SKM-1 (cell line): ENCODE measurements around the gene SH2D6.
"Not testable (repeated sequence)": the region's sequence is repeated elsewhere in the genome, so short reads cannot be mapped to it uniquely, and the experiment has no call there.

Source experiments
- DNase-seq: peaks from one replicate; lab custom pipeline; 2025; ENCODE audit not compliant: unreplicated experiment; lab: John Stamatoyannopoulos, UW

Gene SH2D6

DNA sequence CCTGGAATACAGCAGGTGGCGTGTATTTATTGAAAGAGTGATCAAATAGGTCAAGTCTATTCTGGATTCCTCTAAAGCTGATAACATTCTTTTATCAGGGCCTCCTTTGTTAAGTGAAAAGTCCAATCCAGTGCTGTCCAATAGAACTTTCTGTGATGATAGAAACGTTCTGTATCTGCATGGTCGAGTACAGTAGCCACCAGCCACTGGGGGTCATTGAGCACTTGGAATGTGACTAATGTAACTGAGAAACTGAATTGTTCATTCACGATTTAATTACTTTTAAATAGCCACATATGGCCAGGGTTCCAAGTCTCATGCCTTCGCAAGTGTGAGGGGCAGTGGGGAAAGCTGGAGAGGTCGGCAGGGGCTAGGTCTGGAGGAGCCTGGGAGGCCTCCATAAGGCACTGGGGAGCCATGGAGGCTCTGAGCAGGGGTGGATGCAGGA is 20.5 kb downstream of the SH2D6 start:
- no peak for DNase-seq

DNA sequence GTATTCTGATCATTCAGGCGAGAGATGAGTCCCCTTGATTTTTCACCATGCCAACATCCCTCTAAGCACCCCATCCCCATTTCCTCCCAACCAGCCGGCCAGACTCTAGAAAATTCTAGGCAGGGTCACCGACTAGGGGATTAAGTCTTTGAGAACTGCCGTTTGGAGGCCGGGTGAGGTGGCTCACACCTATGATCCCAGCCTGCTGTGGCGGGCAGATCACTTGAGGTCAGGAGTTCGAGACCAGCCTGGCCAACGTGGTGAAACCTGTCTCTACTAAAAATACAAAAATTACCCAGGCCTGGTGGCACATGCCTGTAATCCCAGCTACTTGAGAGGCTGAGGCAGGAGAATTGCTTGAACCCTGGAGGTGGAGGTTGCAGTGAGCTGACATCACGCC is 21.1 kb downstream of the SH2D6 start:
- not testable (repeated sequence) for DNase-seq

DNA sequence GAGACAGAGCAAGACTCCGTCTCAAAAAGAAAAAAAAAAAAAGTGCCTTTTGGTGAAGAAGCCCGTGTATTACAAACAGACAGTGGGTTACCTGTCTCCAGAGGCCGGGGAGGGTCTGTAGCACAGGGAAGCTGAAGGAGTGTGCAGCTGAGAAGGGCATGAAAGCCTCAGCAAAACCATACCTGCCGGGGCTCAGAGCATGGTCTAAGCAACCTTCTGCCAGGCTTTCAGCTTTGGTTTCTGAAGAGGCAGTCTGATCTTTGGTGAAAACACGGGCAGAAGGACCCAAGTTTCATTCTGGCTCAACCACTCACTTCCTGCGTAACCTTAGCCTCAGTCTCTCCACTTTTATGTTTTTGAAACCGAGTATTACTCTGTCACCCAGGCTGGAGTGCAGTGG is 21.5 kb downstream of the SH2D6 start:
- DNase-seq = no peak

DNA sequence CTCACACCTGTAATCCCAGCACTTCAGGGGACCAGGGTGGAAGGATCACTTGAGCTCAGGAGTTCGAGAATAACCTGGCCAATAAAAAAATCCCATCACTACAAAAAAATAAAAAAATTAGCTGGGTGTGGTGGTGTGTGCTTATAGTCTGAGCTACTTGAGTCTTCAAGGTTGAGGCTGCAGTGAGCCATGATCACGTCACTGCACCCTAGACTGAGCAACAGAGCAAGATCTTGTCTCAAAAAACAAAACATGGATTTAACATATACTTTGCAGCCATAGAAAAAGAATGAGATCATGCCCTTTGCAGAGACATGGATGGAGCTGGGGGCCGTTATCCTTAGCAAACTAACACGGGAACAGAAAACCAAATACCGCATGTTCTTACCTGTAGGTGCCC is 22.2 kb downstream of the SH2D6 start:
- no peak for DNase-seq

DNA sequence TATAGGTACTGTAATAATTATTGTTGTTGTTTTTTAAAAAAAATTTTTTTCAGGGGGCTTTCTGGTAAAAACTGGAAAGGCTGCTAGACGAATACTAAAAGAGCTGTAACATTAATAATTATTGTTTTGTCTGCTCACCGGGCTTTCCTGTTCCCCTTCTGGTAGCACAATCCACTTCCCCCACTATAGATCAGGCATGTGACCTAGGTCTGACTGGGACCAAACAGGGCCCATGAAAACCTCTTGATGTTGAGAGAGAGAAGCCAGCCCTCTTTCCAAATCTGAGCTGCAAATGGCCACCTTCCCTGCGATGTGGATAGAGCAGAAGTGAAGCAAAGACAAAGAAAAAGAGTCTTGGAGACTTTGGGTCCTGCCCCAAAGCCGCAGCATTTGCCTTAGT is 23.4 kb downstream of the SH2D6 start:
- DNase-seq = no peak

DNA sequence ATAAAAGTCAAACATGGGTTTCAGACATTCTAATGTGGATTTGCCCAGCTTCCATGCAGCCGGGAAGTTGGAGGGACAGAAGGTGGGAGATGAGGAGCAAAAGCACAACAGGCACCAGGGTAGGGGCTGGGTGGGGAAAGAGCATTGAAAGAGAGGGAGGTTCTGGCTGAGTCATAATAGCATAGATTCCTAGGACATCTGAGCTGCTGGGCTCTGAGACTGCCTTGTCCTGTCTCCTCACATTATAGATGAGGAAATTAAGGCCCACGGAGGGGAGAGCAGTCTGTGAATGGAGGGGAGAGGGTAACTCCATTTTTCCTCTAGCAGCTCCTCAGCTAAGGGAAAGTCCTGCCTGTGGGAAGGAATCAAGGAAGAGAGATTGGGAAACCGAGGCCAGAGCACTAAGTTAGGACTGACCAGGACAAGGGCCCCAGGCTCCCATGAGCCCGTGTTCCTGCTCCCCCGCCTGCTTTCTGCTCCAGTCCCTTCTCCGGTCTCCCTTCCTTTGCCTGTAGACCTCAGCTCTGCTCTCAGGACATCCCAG is 26.2 kb downstream of the SH2D6 start:
- DNase-seq = no peak

DNA sequence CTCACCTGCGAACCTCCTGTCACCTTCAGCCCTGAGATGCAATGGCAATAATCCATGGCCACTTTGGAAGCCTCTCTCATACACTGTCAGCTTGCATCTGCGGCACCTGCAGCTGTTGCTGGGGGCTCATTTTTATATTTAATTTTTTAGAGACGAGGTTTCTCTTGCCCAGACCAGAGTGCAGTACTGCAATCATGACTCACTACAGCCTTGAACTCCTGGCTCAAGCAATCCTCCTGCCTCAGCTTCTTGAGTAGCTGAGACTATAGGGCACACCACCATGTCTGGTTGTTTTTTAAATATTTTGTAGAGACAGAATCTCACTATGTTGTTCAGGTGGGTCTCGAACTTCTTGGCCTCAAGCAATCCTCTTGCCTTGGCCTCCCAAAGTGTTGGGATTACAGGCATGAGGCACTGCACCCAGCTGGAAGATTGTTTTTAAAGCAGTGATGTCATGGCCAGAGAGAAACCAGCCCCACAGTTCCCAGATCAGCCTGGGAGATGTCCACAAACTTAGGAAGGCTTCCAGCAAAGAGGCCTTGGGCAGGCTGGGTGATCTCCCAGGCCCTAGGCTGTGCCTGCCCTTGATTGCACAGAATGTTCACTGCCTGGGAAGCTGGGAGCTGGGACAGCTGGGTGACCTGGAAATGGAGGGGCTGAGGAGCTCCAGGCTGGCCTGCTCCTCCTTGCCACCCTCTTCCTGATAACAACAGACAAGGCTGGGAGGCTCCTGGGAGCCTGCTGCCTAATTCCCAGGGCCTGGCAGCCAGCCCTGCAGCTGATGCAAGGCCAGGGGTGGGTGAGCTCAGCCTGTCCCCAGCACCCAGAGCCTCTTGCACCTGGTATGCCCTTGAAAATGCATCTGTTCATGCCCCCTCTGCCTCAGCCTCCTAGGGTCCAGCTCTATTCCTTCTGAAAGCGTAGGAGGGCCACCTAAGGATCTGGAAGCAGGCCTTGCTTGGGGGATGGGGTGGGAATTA is 27.1 kb downstream of the SH2D6 start:
- no peak for DNase-seq

DNA sequence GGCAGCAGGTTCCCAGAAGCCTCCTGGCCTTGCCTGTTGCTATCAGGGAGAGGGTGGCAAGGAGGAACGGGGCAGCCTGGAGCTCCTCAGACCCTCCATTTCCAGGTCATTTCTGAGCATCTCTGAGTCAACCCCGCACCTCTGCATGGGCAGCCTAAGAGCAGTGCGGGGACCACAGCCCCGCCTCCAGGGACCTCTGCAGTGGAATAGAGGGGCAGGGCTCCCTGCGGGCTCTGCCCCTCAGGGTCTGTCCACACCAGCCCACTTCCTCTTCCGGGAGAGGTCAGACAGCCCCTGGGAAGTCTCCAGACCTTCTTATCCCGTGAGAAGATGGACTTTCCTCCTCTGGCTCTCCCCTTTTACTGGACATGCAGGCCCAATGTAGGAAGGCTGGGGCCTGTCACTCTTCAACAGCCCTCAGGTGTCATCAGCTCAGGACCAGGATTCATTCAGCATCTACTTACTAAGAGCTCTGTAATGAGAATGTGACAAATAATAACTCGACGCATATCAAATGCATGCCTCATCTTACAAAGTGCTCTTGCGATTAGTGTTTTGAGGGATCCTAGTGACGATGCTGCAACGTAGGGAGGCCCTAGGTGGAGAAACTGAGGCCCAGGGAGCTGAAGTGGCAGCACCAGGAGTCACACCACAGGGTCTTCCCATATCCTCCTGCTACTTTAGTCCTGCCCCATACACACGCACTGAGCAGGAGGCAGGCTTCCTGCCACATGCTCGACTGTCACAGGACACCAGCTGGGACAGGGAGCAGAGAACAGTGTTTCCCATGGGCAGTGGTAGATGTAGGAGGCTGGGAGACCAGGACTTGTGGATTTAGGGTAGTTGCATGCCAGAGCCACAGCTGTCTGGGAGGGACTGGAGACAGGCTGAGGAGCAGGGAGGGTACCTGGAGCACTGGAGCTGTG is 28.0 kb downstream of the SH2D6 start:
- DNase-seq = no peak

DNA sequence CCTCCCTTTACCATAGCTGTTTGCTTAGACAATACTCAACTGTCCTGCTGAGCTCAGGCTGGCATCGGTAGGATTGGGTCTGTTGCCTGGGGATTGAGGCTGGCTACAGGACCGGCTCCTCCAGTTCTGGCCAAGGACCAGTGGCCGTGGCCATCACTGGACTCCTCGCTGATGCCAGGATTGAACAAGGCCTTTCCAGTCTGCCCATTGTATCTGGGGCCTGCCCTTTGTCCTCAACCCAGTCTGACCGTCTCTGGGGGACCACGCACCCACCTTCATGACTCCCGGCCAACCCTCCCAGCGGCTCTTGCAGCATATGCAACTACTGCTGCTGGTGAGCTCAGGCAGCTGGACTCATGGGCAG is 28.7 kb downstream of the SH2D6 start:
- no peak for DNase-seq

DNA sequence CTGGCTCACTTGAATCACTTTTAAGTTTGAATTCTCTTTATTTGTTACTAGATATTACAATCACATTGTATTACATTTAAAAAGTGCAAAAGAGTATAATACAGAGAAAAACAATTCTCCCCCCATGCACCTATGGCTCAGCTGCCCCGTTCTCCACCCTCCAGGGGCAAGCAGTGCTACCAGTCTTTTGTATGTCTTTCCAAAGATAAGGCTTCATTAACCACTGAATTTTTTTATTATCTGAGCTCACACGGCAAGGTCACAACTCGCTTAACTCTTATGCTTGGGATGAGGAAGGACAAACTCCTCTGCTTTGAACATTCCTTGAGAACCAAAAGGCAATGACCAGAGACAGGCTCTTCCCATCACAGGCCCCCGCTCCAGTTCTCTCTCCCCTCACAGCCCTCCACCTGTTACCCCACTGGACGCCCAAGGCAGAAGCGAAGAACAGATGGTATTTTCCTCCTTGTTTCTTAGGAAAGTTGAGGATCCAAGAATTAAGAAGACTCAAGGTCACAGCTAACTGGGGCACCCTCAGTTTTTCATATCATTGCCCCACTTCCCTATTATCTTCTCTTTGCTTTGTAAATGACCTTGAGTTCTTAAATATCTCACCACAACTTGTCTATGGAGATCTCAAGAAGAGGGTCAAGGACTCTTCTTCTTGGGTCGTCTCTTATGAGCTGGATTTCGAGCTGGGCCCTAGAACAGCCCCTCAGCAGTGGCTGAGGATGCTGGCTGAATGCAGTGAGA is 30.1 kb downstream of the SH2D6 start:
- DNase-seq = no peak

DNA sequence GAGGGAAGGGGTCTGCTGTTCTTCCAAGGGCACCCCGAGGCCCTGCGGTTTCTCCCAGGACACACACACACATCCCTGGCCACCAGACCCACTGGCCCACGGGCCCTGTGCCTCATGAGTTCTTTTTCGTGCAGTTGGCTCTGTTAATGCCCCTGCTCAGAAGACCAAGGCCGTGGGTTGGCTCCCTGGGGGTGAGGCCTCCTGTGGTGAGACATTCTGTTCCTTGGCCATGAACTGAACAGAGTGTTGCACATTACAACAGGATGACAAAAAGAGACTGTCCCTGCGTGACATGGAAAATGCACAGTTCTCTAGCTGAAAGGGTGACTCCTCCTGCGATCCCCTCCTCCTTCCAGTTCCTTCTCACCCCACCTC is 30.7 kb downstream of the SH2D6 start:
- no peak for DNase-seq

DNA sequence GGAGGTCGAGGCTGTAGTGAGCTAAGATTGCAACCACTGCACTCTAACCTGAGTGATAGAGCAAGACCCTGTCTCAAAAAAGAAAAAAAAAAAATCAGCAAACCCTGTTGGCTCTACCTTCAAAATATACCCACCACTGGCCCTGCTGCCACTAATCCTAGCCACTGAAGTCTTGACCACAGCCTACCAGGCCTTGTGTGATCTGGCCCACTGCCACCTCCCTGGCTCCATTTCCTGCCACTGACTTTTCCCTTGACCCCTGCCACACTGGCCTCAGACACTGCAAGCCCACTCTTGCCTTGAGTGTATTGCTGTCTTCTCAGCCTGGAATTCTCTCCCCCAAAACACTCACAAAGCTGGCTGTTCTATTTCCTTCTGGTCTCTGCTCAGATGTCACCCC is 33.7 kb downstream of the SH2D6 start:
- DNase-seq = no peak

DNA sequence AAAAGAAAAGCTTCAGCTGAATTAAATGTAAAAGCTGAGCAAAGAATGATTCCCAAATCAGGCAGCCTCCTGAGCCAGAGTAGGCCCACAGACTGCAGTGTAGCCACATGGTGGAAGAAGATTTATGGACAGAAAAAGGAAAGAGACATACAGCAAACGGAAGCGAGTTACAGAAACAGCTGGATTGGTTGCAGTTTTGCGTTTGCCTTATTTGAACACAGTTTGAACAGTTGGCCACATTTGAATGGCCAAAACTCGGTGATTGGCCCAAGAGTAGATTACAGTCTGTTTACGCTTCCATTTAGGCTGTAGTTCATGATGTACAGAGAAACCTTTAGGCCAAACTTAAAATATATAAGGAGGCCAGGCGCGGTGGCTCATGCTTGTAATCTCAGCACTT is 35.1 kb downstream of the SH2D6 start:
- no peak for DNase-seq

DNA sequence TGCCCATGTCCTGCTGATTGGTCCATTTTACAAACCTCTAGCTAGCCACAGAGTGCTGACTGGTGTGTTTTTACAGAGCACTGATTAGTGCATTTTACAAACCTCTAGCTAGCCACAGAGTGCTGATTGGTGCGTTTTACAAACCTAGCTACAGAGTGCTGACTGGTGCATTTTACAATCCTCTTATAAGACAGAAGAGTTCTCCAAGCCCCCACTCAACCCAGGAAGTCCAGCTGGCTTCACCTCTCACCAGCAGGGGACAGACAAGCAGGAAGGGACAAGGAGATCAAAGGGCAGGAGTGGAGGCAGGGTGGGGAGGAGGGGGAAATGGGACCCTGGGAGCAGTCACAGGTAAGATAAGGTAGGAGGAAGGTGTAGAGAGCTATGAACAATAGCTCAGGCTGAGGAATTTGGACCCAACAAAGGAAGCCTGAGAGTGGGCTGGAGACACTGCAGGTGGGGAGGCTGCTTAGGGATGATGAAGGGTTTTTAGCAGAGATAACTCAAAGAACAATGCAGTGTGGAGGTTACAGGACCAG is 37.1 kb downstream of the SH2D6 start:
- DNase-seq = no peak

DNA sequence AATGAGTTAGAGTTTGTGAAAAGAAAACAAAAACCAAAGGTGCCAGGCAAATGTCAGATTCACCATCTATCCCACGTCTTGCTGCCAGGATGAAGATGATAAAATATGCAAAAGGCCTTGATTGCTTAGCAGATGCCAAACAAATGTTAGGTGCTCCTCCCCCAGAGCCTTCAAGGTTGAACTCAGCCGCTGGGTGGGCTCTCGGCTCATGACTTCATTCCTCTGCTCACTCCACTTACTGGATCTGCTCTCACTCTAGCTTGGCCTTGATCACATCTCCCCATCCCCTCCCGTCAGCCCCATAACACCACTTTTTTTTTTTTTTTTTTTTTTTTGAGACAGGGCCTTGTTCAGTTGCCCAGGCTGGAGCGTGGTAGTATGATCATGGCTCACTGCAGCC is 38.5 kb downstream of the SH2D6 start:
- DNase-seq = no peak

DNA sequence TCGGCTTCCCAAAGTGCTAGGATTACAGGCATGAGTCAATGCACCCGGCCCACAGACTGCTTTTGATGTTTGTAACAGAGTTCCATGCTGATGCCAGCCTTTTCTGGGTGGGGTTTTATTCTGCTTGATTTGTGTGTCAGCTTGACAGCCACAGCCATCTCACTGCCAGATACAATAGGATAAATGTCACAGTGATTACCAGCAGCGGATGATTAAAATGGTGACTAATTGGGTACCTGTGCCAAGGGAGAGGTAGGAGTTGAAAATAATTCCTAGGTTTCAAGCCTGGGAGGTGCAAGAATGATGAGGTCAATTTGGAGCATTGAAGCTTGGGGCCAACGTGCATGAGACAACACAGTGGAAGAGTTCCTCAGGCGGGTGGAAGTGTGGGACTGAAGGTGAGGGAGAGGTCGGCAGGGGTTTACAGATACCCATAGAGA is 39.4 kb downstream of the SH2D6 start:
- DNase-seq = no peak

DNA sequence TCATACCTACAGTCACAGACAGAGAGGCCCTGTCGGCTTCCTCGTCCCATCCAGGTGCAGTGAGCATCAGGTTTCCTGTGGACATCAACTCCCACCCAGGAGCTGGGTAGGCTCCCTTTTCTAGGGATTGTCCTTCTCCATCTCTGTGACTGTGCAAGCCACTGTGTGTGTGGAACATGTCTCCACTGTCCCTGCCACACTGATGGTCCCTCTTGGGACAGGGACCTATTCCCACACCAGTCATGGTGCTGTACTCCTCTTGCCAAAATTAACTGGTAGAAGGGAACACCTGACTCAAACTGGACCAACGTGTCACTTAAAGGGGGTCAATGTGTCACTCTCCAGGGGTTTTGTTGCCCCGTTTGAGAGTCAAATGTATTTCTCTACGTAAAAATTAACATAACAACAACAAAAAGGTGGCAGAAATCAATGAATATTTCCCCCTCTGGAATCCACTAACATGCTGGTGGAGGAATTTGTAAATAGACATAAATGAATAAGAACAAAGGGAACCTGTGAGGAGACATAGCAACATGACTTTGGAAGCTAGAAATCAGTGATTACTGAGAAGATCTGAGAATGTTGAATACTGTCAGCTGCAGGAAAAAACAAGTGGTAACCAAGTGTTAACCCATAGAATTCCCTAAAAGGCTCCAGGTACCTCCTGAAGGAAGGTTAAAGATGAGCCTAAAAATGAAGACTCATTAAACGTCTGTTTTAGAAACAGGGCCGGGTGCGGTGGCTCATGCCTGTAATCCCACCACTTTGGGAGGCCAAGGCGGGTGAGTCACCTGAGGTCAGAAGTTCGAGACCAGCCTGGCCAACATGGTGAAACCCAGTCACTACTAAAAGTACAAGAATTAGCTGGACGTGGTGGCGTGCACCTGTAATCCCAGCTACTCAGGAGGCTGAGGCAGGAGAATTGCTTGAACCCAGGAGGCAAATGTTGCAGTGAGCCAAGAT is 40.4 kb downstream of the SH2D6 start:
- no peak for DNase-seq

DNA sequence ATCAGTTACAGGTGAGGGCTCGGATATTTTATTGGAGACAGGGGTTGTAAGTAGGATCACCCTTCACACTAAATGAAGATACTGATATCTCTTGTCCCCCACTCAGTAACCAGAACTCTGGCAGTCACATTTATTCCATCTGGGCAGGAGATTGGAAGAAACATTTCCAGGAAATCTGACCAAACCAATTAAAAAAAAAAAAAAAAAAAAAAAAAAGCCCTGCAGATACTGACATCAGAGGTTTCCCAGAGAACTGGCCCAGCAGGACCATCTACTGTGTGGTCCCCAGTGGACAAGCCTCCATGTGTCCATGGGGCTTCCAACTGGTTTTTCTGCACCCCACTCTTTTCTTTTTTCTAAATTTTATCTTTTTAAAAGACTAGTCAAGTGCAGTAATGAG is 41.3 kb downstream of the SH2D6 start:
- no peak for DNase-seq

DNA sequence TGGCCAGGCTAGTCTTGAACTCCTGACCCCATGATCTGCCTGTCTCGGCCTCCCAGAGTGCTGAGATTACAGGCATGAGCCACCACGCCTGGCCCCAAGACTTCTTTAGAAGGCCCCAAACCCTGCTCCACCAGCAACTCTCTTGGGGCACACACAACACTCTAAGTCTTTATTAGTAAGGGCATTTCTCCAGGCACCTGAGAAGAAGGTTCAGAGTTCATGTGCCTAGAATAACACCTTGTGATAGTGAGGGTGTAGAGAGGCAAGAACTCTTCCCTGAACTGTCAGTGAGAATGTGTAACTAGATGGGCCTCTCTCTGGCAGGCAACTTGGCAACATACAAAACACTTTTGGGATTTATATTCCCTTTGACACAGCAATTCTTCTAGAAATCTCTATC is 43.8 kb downstream of the SH2D6 start:
- no peak for DNase-seq
